Activated CD4-positive, alpha-beta memory T cell treated with anti-CD3 and anti-CD28 coated beads, Interleukin-2, amount 10 ng/mL, durations not matched to agents 7 days and 5 days (primary cell): ENCODE results near the gene CYB5B. TPM values are rescaled to one million over a fixed set of nuclear protein-coding genes. Genes with fewer than 3 reads are reported as not detected.
"Not testable (repeated sequence)": the region's sequence is repeated elsewhere in the genome, so short reads cannot be mapped to it uniquely, and the experiment has no call there.

Source experiments
- CTCF ChIA-PET: fragments of 350-600 bp; sonication (Branson Sonifier 250); formaldehyde crosslinking; loops from one replicate; lab custom pipeline; 2021; ENCODE audit warnings: antibody characterized with exemption, inconsistent platforms; lab: Charles Lee
- POLR2A ChIA-PET: fragments of 350-600 bp; sonication (Branson Sonifier 250); formaldehyde crosslinking; loops from one replicate; lab custom pipeline; 2021; ENCODE audit warnings: antibody characterized with exemption; lab: Charles Lee
- DNase-seq: peaks from one replicate; pipeline ENCODE4 v3.0.0-alpha.2; 2020
- H3K27ac Mint-ChIP-seq: one replicate; pipeline ENCODE4 v1.8.0; 2021; ENCODE audit warnings: mild to moderate bottlenecking, mixed read lengths
- H3K27me3 Mint-ChIP-seq: one replicate; pipeline ENCODE4 v1.8.0; 2021; ENCODE audit warnings: mixed read lengths
- H3K36me3 Mint-ChIP-seq: one replicate; pipeline ENCODE4 v1.8.0; 2021; ENCODE audit warnings: low read depth, mixed read lengths
- H3K4me1 Mint-ChIP-seq: one replicate; pipeline ENCODE4 v1.8.0; 2021; ENCODE audit warnings: mixed read lengths
- H3K4me3 Mint-ChIP-seq: one replicate; pipeline ENCODE4 v1.8.0; 2021; ENCODE audit warnings: mild to moderate bottlenecking, mixed read lengths
- H3K9me3 Mint-ChIP-seq: one replicate; pipeline ENCODE4 v1.8.0; 2021; ENCODE audit warnings: mixed read lengths
- total RNA-seq, 2 experiments: library from RNA; stranded (reverse); gene quantifications; one replicate each; pipeline ENCODE4 v1.2.3, GENCODE V29; 2021

CYB5B gene
- total RNA-seq, 2 experiments from 2014 or later = 149 to 152 TPM

- H3K4me3 Mint-ChIP-seq = no peak overlapping the region
- no peak for DNase-seq
These were observed 13.1 kb upstream of the CYB5B start for GRCh38 chr16:69411064-69411985.

DNA sequence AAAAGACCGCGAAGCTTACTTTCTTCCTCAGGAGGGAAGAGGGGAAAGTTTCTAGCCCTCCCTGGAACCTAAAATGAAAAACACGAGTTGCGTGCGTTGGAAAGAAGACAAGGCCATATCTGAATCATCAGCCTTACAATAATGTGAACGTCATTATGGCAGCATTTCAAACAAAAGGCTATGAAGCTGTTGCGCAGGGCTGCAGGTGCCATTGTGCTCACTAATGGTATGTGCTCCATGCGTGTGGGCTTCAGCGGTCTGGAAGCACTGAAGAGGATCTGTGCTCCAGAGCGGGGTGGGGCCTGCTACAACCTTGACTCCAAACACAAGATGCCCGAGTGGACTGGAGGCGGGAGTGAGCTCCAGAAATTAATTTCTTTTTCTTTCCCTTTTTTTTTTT lies 12.1 kb upstream of the CYB5B start:
- Mint-ChIP-seq H3K36me3 (no peaks in the 10 kb centered on the region), H3K4me1 (peaks cover 12% of the 10 kb centered on the region), H3K4me3 (no peak overlapping the region), H3K27ac (no peak overlapping the region), H3K27me3 (peaks cover 2% of the 10 kb centered on the region), H3K9me3 (no peaks in the 10 kb centered on the region)
- DNase-seq = no peak
- ChIA-PET CTCF (interaction anchor here (0.6 kb wide), 4 partner anchors 8 to 106 kb away, joined by 3 read pairs; no protein-coding TSS in a partner anchor), POLR2A (no interaction called here)

More at GRCh38 chr16:69411064-69411985, 13.1 kb upstream of the CYB5B start:
- ChIA-PET CTCF (interaction anchor here (3.2 kb wide), 1 partner anchor 15 kb away, joined by 11 read pairs; no protein-coding TSS in a partner anchor), POLR2A (interaction anchor here (0.7 kb wide), 1 partner anchor 84 kb away, joined by 3 read pairs; no protein-coding TSS in a partner anchor)
- Mint-ChIP-seq H3K9me3 (no peaks in the 10 kb centered on the region), H3K36me3 (no peaks in the 10 kb centered on the region), H3K4me1 (peaks cover 12% of the 10 kb centered on the region), H3K27ac (no peak overlapping the region), H3K27me3 (peaks cover 2% of the 10 kb centered on the region)

DNA sequence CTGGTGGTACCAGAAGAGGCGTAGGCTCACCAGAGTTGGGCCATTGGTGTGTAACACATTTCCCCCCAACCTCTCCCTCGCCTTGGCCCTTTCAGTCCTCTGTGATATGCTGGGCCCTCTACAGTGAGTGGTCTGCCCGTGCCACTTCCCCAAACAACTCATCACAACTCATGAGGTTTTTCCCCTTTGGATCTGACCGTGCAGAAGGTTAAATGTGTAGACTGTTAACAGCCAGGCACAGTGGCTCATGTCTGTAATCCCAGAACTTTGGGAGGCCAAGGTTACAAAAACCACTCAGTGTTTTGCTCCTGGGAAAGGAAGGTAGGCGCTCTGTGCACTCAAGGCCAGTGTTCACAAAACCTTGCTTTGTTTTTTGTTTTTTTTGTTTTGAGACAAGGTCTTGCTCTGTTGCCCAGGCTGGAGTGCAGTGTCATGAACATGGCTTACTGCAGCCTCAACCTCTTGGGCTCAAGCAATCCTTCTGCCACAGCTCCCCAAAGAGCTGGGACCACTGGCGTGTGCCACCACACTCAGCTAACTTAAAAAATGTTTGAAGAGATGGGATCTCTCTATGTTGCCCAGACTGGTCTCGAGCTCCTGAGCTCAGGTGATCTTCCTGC lies 11.3 kb upstream of the CYB5B start:
- H3K27ac Mint-ChIP-seq = no peak overlapping the region
- ChIA-PET CTCF (interaction anchor here (0.6 to 0.8 kb wide), 3 partner anchors 17 to 257 kb away, joined by 3 to 5 read pairs (median 3); no protein-coding TSS in a partner anchor), POLR2A (interaction anchor here (0.6 kb wide), 1 partner anchor 27 kb away, joined by 3 read pairs; the partner anchor contains the start of gene TERF2)

GRCh38 chr16:69417520-69418199 lies 6.8 kb upstream of the CYB5B start:
- ChIA-PET POLR2A (no interaction called here), CTCF (interaction anchor here (0.6 to 1.4 kb wide), 4 partner anchors 21 to 869 kb away, joined by 3 to 12 read pairs (median 4); no protein-coding TSS in a partner anchor)
- H3K27ac Mint-ChIP-seq = no peak overlapping the region
- H3K36me3 Mint-ChIP-seq = no peaks in the 10 kb centered on the region
- peaks cover under 1% of the 10 kb centered on the region for H3K4me1 Mint-ChIP-seq
- no peaks in the 10 kb centered on the region for H3K27me3 Mint-ChIP-seq
- DNase-seq = no peak
- no peak overlapping the region for H3K4me3 Mint-ChIP-seq
- H3K9me3 Mint-ChIP-seq = no peaks in the 10 kb centered on the region

More for the DNA sequence above, 11.3 kb upstream of the CYB5B start:
- no peak for DNase-seq
- Mint-ChIP-seq H3K4me1 (peaks cover 12% of the 10 kb centered on the region), H3K4me3 (no peak overlapping the region), H3K9me3 (no peaks in the 10 kb centered on the region), H3K27me3 (no peaks in the 10 kb centered on the region), H3K36me3 (no peaks in the 10 kb centered on the region)

GRCh38 chr16:69419956-69420355 lies 4.5 kb upstream of the CYB5B start:
- H3K9me3 Mint-ChIP-seq = no peaks in the 10 kb centered on the region
- H3K4me1 Mint-ChIP-seq = peaks cover 14% of the 10 kb centered on the region
- H3K4me3 Mint-ChIP-seq = no peak overlapping the region
- peaks cover 3% of the 10 kb centered on the region for H3K36me3 Mint-ChIP-seq
- ChIA-PET POLR2A (interaction anchor here (1.5 kb wide), 1 partner anchor 11 kb away, joined by 3 read pairs; no protein-coding TSS in a partner anchor), CTCF (no interaction called here)
- no peak overlapping the region for H3K27ac Mint-ChIP-seq
- H3K27me3 Mint-ChIP-seq = no peaks in the 10 kb centered on the region
- DNase-seq = no peak

DNA sequence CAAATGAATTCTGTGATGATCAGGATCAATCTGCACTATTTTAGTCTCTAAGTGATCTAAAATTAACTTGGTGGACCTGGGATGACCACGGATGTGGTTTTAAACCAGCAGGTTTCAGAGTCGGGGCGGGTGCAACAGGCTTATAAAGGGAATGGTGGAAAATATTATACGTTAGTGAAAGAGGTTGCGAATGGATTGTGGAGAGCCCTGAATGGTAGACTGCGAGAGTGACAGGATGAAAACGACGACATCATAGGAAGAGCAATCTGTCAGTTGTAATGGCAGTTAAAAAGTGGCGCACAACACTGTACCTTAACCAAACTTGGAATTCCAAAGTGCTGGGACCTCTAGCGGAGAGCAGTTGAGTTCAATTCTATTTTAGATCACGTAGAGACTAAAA lies 1.2 kb upstream of the CYB5B start:
- ChIA-PET POLR2A (interaction anchor here (1.5 kb wide), 1 partner anchor 32 kb away, joined by 3 read pairs; no protein-coding TSS in a partner anchor), CTCF (interaction anchor here (0.6 to 0.9 kb wide), 2 partner anchors 11 to 27 kb away, joined by 3 to 6 read pairs; no protein-coding TSS in a partner anchor)
- H3K9me3 Mint-ChIP-seq = no peaks in the 10 kb centered on the region
- peaks cover 24% of the 10 kb centered on the region for H3K36me3 Mint-ChIP-seq
- H3K27ac Mint-ChIP-seq = peak overlapping the region; percentile 6
- H3K4me3 Mint-ChIP-seq = peak overlapping the region; percentile 45
- no peak for DNase-seq
- no peaks in the 10 kb centered on the region for H3K27me3 Mint-ChIP-seq
- H3K4me1 Mint-ChIP-seq = peaks cover 32% of the 10 kb centered on the region

DNA sequence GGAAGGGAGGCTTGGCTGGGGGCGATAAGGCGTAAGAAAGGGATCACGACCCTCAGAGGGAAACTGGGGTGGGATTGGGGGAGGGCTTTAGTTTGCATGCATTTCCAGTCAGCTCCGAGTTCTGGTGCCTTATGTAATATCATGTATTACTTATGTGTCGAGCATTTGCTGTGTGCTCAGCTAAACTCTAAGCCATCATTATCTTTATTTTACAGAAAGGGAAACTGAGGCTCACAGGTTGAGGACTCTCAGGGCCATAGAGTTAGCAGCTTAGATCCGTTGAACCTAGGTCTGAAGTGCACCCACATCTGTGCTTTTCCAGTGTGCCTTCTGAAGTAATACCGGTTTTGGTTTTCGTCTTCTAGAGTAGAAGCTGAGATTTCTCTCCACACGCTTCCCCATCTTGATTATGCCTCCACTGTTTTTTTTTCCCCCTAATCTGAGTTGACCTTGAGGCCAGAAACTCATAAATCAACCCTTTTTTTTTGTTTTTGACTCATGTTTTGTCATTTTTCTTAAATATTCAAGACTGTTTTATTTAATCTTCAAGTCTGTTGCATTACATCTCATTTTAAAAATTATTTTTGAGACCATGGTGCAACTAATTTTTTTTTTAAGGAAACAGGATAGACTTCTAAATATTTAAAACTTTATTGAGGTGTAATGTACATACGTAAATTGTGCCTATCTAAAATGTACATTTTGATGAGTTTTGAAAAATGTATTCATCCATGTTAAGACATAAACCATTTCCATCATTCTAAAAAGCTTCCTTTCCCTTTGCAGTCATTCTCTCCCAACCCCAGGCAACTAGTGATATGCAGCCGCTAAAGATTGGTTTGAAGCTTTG lies 741 bp downstream of the CYB5B start:
- POLR2A ChIA-PET = interaction anchor here (0.7 to 3.6 kb wide), 17 partner anchors 17 to 336 kb away, joined by 3 to 21 read pairs (median 4); partner anchors contain the start of genes CHTF8, NQO1, PDF and SNTB2
- CTCF ChIA-PET = interaction anchor here (0.9 to 1.8 kb wide), 3 partner anchors 29 to 329 kb away, joined by 3 to 11 read pairs (median 6); partner anchors contain the start of gene NOB1
- peaks cover 11% of the 10 kb centered on the region for H3K9me3 Mint-ChIP-seq
- peak overlapping the region; percentile 84 for H3K27ac Mint-ChIP-seq
- DNase-seq = no peak
- no peaks in the 10 kb centered on the region for H3K27me3 Mint-ChIP-seq
- peaks cover 47% of the 10 kb centered on the region for H3K4me1 Mint-ChIP-seq
- peak overlapping the region; percentile 87 for H3K4me3 Mint-ChIP-seq
- H3K36me3 Mint-ChIP-seq = peaks cover 43% of the 10 kb centered on the region

GRCh38 chr16:69428652-69429051 lies 4.2 kb downstream of the CYB5B start:
- H3K36me3 Mint-ChIP-seq = peaks cover 64% of the 10 kb centered on the region
- H3K27ac Mint-ChIP-seq = no peak overlapping the region
- H3K4me1 Mint-ChIP-seq = peaks cover 48% of the 10 kb centered on the region
- peaks cover 11% of the 10 kb centered on the region for H3K9me3 Mint-ChIP-seq
- POLR2A ChIA-PET = no interaction called here
- CTCF ChIA-PET = interaction anchor here (0.7 kb wide), 1 partner anchor 444 kb away, joined by 3 read pairs; no protein-coding TSS in a partner anchor
- H3K27me3 Mint-ChIP-seq = no peaks in the 10 kb centered on the region
- H3K4me3 Mint-ChIP-seq = no peak overlapping the region
- no peak for DNase-seq

- H3K27me3 Mint-ChIP-seq, H3K4me3 Mint-ChIP-seq, DNase-seq, POLR2A ChIA-PET, H3K27ac Mint-ChIP-seq: not testable (repeated sequence)
- peaks cover 67% of the 10 kb centered on the region for H3K36me3 Mint-ChIP-seq
- CTCF ChIA-PET = interaction anchor here (0.7 kb wide), 1 partner anchor 445 kb away, joined by 3 read pairs; no protein-coding TSS in a partner anchor
- H3K4me1 Mint-ChIP-seq = peaks cover 49% of the 10 kb centered on the region
- peaks cover 11% of the 10 kb centered on the region for H3K9me3 Mint-ChIP-seq
These were observed 4.7 kb downstream of the CYB5B start for GRCh38 chr16:69429058-69429640.

DNA sequence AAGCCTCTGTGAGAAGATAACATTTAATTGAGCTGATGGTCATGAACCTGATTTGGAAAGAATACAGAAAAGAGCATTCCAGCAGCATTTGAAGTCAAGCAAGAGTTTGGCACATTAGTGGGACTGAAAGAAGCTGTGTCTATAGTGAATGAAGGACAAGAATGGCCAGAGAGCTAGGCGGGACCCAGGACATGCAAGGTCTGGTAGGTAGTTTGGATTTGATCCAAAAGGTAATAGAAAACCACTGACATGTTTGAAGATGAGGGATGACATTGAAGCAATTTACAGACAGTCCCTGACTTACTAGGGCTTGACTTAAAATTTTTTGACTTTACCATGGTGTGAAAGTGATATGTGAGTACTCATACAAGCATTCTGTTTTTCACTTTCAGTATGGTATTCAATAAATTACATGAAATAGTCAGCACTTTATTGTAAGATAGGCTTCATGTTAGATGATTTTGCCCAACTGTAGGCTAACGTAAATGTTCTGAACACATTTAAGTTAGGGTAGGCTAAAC lies 7.6 kb downstream of the CYB5B start:
- H3K27ac Mint-ChIP-seq = no peak overlapping the region
- H3K4me1 Mint-ChIP-seq = peaks cover 49% of the 10 kb centered on the region
- H3K4me3 Mint-ChIP-seq = no peak overlapping the region
- POLR2A ChIA-PET = interaction anchor here (1.1 to 1.3 kb wide), 2 partner anchors 12 kb away, joined by 3 to 5 read pairs; no protein-coding TSS in a partner anchor
- CTCF ChIA-PET = no interaction called here
- no peak for DNase-seq
- no peaks in the 10 kb centered on the region for H3K27me3 Mint-ChIP-seq
- H3K9me3 Mint-ChIP-seq = peaks cover 11% of the 10 kb centered on the region
- H3K36me3 Mint-ChIP-seq = peaks cover 73% of the 10 kb centered on the region

DNA sequence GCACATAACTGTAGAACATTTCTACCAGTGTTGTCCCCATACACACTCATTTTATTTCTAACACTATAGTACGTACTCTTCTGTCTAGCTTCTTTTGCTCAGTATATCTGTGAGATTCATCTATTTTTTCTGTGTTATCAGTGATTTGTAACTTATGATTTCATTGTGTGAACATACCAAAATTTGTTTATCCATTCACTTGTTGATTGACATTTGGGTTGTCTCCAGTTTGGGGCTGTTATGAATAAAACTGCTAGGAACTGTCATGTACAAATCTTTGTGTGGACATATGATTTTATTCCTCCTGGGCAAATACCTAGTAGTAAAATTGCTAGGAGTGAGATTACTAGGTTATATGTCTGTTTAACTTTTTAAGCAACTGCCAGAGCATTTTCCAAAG lies 9.6 kb downstream of the CYB5B start:
- H3K4me1 Mint-ChIP-seq = peaks cover 54% of the 10 kb centered on the region
- CTCF ChIA-PET = no interaction called here
- DNase-seq = no peak
- H3K4me3 Mint-ChIP-seq = no peak overlapping the region
- POLR2A ChIA-PET = no interaction called here
- no peak overlapping the region for H3K27ac Mint-ChIP-seq
- H3K27me3 Mint-ChIP-seq = no peaks in the 10 kb centered on the region
- peaks cover 67% of the 10 kb centered on the region for H3K36me3 Mint-ChIP-seq
- H3K9me3 Mint-ChIP-seq = peaks cover 3% of the 10 kb centered on the region
